ENCODE data around the gene BBLN.

BBLN gene

DNA sequence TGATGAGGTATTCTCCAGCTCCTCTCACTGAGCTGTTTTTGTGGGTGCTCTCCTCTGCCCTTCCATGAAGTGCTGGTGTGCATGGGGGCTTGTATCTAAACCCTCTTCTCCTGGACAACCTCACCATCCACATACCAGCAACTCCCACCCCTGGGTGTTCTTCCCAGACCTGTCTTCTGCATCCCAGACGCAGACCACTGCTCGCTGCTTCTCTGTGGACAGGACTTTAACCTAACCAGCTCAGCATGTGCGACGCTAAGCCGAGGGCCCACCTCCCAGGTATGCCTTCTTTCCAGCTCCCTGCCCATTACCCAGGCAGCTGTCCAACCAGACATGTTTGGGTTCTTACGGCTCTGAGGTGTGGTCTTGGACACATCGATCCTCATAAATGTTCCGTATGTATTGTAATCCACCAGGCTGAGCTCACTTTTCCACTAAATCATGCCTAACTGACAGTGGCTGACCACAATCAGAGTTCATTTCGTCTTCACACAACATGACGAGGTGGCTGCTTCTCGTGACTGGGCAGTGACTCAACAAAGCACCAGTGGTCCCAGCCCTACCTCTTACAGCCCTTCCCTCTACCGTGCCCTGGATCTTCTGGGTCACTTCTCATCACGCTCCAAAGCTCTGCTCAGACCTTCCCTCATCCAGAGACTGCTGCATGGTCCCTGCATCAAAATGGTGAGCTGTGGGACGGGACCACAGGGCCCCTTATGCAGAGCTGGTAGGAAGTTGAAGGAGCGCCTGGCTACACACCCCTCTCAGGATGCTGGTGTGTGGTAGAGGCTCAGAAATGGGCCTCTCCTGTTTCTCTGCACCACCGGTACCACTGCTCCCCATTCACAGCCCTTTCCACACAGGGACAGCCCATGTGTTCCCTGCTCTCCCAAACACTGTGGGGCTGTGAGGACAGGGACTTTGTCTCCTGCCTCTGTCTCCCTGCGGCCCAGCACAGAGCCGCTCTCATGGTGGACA lies 23.0 kb upstream of the BBLN start:
- TF ChIP-seq, protein P1, sequence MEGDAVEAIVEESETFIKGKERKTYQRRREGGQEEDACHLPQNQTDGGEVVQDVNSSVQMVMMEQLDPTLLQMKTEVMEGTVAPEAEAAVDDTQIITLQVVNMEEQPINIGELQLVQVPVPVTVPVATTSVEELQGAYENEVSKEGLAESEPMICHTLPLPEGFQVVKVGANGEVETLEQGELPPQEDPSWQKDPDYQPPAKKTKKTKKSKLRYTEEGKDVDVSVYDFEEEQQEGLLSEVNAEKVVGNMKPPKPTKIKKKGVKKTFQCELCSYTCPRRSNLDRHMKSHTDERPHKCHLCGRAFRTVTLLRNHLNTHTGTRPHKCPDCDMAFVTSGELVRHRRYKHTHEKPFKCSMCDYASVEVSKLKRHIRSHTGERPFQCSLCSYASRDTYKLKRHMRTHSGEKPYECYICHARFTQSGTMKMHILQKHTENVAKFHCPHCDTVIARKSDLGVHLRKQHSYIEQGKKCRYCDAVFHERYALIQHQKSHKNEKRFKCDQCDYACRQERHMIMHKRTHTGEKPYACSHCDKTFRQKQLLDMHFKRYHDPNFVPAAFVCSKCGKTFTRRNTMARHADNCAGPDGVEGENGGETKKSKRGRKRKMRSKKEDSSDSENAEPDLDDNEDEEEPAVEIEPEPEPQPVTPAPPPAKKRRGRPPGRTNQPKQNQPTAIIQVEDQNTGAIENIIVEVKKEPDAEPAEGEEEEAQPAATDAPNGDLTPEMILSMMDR (IDR thresholded peaks at IDR 0.05; ENCODE audit: extremely low read depth, missing control alignments): no peak
- no peak for DNase-seq (ENCODE audit: low spot score)

DNA sequence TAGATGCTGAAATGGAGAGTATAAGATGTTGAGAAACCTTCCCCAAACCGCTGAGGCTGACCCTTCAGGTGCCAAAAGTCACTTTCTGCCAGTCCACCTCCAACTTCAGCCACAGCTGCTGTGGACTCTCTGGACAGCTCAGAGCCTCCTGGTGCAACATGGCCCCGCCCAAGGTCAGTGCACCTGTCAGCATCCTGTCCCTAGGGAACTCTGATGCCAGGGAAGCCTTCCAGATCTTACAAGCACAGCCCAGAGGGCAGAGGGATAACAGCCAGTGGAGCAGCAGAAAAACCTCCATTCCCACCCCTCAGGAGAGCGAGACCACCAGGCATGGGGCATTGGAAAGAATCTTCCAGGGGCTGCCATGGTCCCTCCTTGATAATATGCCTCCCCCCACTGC lies 22.1 kb upstream of the BBLN start:
- DNase-seq (ENCODE audit: low spot score): no peak
- TF ChIP-seq, protein P1 (IDR thresholded peaks at IDR 0.05; ENCODE audit: extremely low read depth, missing control alignments): no peak

DNA sequence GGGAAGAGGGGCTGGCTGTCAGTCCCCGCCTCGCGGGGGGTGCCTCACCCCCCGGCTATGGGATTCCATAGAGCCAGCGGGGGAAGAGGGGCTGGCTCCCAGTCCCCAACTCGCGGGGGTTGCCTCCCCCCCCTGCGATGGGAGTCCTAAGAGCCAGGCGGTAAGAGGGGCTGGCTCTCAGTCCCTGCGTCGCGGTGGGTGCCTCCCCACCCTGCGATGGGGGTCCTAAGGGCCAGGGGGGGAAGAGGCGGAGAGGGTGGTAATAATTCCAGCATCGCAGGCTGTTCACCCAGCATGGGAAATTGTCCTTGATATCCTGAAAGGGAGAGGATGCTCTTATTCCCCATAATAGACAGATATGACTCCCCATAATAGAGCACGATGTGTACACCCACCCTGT lies 20.4 kb upstream of the BBLN start:
- DNase-seq (ENCODE audit: low spot score): no peak

DNA sequence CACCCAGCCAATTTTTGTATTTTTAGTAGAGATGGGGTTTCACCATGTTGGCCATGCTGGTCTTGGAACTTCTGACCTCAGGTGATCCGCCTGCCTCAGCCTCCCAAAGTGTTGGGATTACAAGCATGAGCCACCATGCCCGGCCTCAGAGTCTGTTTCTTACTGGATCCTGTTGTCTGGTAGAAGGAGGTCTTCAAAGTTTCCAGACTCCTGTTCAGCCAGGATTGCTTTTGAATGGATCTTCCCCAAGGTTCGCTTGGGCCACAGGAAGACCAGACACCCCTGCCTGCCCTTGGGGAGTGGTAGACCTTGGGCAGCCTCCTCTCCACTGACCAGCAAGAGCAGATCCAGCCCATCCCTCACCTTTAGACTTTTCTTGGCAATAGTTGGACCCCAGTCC lies 18.5 kb upstream of the BBLN start:
- TF ChIP-seq, protein P1 (IDR thresholded peaks at IDR 0.05; ENCODE audit: extremely low read depth, missing control alignments): no peak
- no peak for DNase-seq (ENCODE audit: low spot score)

More for the DNA sequence above, 20.4 kb upstream of the BBLN start:
- TF ChIP-seq, protein P1 (IDR thresholded peaks at IDR 0.05; ENCODE audit: extremely low read depth, missing control alignments): no peak

DNA sequence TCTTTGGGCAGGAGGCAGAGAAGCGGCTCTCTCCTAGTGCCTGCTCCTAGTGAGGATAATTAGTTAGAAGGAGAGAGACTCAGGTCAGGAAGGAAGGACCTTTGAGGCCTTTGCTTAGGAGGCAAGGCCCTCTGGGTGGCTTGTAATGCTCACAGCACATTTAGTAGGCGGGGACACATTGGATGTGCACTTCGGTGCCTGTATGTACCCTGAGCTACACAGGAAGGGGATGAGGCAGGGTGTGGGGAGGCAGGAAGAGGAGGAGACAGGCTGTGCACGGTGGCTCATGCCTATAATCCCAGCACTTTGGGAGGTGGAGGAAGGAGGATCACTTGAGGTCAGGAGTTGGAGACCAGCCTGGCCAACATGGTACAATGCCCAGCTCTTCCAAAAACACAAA lies 18.0 kb upstream of the BBLN start:
- TF ChIP-seq, protein P1 (IDR thresholded peaks at IDR 0.05; ENCODE audit: extremely low read depth, missing control alignments): no peak
- DNase-seq (ENCODE audit: low spot score): no peak

DNA sequence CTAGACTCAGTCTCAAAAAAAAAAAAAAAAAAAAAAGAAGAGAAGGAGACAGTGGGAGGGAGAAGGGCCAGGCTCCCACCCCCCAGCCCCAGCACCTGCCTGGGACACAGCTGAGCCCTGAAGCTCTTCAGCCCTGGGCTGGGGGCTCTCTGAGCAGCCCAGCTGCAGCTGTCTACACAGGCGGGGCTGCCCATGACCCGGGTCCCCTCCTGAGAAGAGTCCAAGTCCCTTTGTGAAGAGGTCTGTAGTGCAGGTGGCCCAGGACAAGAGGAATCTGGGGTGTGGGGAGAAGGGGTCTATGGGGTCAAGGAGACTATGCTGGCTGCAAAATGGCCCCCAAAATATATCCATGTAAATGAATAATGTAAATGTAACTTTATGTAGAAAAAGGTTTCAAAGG lies 17.5 kb upstream of the BBLN start:
- no peak for DNase-seq (ENCODE audit: low spot score)
- TF ChIP-seq, protein P1 (IDR thresholded peaks at IDR 0.05; ENCODE audit: extremely low read depth, missing control alignments): no peak

DNA sequence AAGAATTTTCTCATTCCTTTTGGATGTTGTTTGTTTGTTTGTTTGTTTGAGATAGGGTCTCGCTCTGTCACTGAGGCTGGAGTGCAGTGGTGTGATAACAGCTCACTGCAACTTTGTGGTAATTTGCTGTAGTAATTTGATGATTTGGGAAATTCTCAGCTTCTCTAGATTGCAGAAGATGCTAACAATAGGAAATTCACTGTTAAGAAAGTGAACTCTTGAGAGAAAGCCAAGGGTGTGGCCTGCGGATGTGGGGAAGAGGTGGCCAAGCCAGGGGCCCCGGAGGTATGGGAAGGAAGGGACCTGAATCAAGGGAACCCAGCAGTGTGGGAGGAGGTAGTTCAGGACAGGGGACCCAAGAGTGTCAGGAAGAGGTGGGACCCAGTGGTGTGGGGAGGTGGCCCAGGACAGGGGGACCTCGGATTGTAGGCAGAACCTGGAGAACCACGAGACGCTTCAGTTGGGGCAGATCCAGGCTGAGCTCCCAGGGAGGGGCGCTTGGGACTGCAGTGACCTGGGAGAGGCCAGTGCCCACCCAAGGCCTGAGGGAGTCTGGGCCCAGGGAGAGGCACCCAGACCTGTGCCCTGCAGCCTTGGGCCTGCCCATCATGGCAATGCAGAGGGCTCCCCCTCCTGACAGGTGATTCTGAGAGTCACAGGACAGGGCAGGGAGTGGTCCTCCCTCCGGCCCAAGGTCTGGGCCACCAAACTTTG lies 16.4 kb upstream of the BBLN start:
- no peak for DNase-seq (ENCODE audit: low spot score)
- TF ChIP-seq, protein P1 (IDR thresholded peaks at IDR 0.05; ENCODE audit: extremely low read depth, missing control alignments): no peak
